GM23248 (cell line): ENCODE data around the gene ITGB2.

ENCODE experiments used
- EZH2 ChIP-seq: fragments of 200-600 bp; sonication (generic); IDR thresholded peaks from 2 replicates; pipeline ENCODE4 v1.6.1; 2018; ENCODE audit warnings: antibody characterized with exemption, mild to moderate bottlenecking; ENCODE audit not compliant: insufficient read depth, poor library complexity, severe bottlenecking
- EZH2phosphoT487 ChIP-seq: fragments of 200-600 bp; sonication (generic); IDR thresholded peaks from 2 replicates; pipeline ENCODE4 v1.6.1; 2018; ENCODE audit warnings: antibody characterized with exemption, moderate library complexity, mild to moderate bottlenecking, low read depth; ENCODE audit not compliant: insufficient read depth

DNA sequence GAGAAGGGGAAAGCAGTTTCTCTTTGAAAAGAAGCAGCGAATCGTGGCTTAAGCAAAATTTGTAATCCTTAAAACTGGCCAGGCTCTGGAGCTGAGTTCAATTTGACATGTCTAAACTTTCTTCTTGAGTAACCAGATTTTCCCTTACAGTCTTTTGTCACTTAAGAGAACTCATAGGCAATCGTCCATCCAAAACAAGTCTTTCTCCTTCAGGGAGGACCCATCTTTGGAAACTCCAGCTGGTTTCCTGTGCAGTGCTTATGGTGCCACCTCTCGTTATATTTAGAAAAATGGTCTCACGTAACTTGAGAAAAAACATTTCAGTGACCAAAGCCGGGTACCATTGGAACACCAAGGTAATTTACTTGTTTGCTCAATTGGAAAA is 45.4 kb downstream of the ITGB2 start:
- TF ChIP-seq EZH2phosphoT487 (no peak), EZH2 (no peak)
